ENCODE data around the gene FAM228B.
"Not testable (repeated sequence)": the region's sequence is repeated elsewhere in the genome, so short reads cannot be mapped to it uniquely, and the experiment has no call there.

FAM228B gene

GRCh38 chr2:24104906-24105305 lies 18.4 kb upstream of the FAM228B start:
- H3K27ac ChIP-seq, result no peak overlapping the region
- TF ChIP-seq ZFX (IDR thresholded peaks at IDR 0.05; ENCODE audit: borderline replicate concordance), result no peak

- no peak overlapping the region for H3K27ac ChIP-seq
- TF ChIP-seq CTCF (IDR thresholded peaks at IDR 0.05) (no peak), ZFX (IDR thresholded peaks at IDR 0.05; ENCODE audit: borderline replicate concordance) (no peak)
Measured at GRCh38 chr2:24105816-24106215, 17.5 kb upstream of the FAM228B start.

GRCh38 chr2:24106786-24107185 lies 16.5 kb upstream of the FAM228B start:
- no peak for TF ChIP-seq CTCF (IDR thresholded peaks at IDR 0.05)
- TF ChIP-seq ZFX (IDR thresholded peaks at IDR 0.05; ENCODE audit: borderline replicate concordance), result no peak
- no peak overlapping the region for H3K27ac ChIP-seq

- TF ChIP-seq ZFX (IDR thresholded peaks at IDR 0.05; ENCODE audit: borderline replicate concordance), result no peak
- no peak for TF ChIP-seq CTCF (IDR thresholded peaks at IDR 0.05)
Measured at GRCh38 chr2:24107336-24107735, 15.9 kb upstream of the FAM228B start.

GRCh38 chr2:24109431-24109830 lies 13.8 kb upstream of the FAM228B start:
- not testable (repeated sequence) for H3K27ac ChIP-seq

More at GRCh38 chr2:24107336-24107735, 15.9 kb upstream of the FAM228B start:
- no peak overlapping the region for H3K27ac ChIP-seq

- no peak overlapping the region for H3K27ac ChIP-seq
- TF ChIP-seq ZFX (IDR thresholded peaks at IDR 0.05; ENCODE audit: borderline replicate concordance) (no peak), CTCF (IDR thresholded peaks at IDR 0.05) (no peak)
Measured at GRCh38 chr2:24110660-24111303, 12.5 kb upstream of the FAM228B start.

GRCh38 chr2:24111407-24111901 lies 11.8 kb upstream of the FAM228B start:
- H3K27ac ChIP-seq, result no peak overlapping the region
- TF ChIP-seq ZFX (IDR thresholded peaks at IDR 0.05; ENCODE audit: borderline replicate concordance), result no peak
- TF ChIP-seq CTCF (IDR thresholded peaks at IDR 0.05), result no peak

- no peak overlapping the region for H3K27ac ChIP-seq
- TF ChIP-seq ZFX (IDR thresholded peaks at IDR 0.05; ENCODE audit: borderline replicate concordance), result no peak
- TF ChIP-seq CTCF (IDR thresholded peaks at IDR 0.05), result no peak
Measured at GRCh38 chr2:24115057-24115456, 8.2 kb upstream of the FAM228B start.
